ENCODE results near the gene TMEM25.
"Not testable (repeated sequence)": the region's sequence is repeated elsewhere in the genome, so short reads cannot be mapped to it uniquely, and the experiment has no call there.

The TMEM25 gene

DNA sequence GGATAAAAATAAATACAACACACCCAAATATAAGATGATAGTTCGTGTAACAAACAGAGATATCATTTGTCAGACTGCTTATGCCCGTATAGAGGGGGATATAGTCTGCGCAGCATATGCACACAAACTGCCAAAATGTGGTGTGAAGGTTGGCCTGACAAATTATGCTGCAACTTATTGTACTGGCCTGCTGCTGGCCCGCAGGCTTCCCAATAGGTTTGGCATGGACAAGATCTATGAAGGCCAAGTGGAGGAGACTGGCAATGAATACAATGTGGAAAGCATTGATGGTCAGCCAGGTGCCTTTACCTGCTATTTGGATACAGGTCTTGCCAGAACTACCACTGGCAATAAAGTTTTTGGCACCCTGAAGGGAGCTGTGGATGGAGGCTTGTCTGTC lies 29.8 kb downstream of the TMEM25 start:
- peaks cover 8% of the 10 kb centered on the region for H3K36me3 ChIP-seq
- no peaks in the 10 kb centered on the region for H3K9me3 ChIP-seq
- no peak overlapping the region for H3K4me3 ChIP-seq (ENCODE audit: low read depth in 1 of 2, low read length in 1 of 2)
- no peaks in the 10 kb centered on the region for H3K27me3 ChIP-seq
- H3K4me1 ChIP-seq (ENCODE audit: control insufficient read depth in 1 of 2, insufficient read depth in 1 of 2, low read depth in 1 of 2, low read length in 1 of 2) = peaks cover 4 to 7% of the 10 kb centered on the region in 2 experiments
- no peak overlapping the region for H3K27ac ChIP-seq
- TF ChIP-seq, protein P1, sequence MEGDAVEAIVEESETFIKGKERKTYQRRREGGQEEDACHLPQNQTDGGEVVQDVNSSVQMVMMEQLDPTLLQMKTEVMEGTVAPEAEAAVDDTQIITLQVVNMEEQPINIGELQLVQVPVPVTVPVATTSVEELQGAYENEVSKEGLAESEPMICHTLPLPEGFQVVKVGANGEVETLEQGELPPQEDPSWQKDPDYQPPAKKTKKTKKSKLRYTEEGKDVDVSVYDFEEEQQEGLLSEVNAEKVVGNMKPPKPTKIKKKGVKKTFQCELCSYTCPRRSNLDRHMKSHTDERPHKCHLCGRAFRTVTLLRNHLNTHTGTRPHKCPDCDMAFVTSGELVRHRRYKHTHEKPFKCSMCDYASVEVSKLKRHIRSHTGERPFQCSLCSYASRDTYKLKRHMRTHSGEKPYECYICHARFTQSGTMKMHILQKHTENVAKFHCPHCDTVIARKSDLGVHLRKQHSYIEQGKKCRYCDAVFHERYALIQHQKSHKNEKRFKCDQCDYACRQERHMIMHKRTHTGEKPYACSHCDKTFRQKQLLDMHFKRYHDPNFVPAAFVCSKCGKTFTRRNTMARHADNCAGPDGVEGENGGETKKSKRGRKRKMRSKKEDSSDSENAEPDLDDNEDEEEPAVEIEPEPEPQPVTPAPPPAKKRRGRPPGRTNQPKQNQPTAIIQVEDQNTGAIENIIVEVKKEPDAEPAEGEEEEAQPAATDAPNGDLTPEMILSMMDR (IDR thresholded peaks at IDR 0.05) = no peak

GRCh38 chr11:118565051-118565450 lies 34.1 kb downstream of the TMEM25 start:
- Histone ChIP-seq H3K4me1 (ENCODE audit: control insufficient read depth in 1 of 2, insufficient read depth in 1 of 2, low read depth in 1 of 2, low read length in 1 of 2) (peaks cover 4 to 7% of the 10 kb centered on the region in 2 experiments), H3K27me3 (no peaks in the 10 kb centered on the region), H3K4me3 (ENCODE audit: low read depth in 1 of 2, low read length in 1 of 2) (no peak overlapping the region), H3K36me3 (peaks cover 3% of the 10 kb centered on the region), H3K9me3 (no peaks in the 10 kb centered on the region), H3K27ac (no peak overlapping the region)
- TF ChIP-seq, protein P1 (IDR thresholded peaks at IDR 0.05) = no peak

- H3K27me3 ChIP-seq = no peaks in the 10 kb centered on the region
- H3K4me1 ChIP-seq (ENCODE audit: control insufficient read depth in 1 of 2, insufficient read depth in 1 of 2, low read depth in 1 of 2, low read length in 1 of 2) = peaks cover 28 to 29% of the 10 kb centered on the region in 2 experiments
- TF ChIP-seq, protein P1 (IDR thresholded peaks at IDR 0.05) = no peak
- no peak overlapping the region for H3K4me3 ChIP-seq (ENCODE audit: low read depth in 1 of 2, low read length in 1 of 2)
- no peaks in the 10 kb centered on the region for H3K9me3 ChIP-seq
- H3K36me3 ChIP-seq = no peaks in the 10 kb centered on the region
- H3K27ac ChIP-seq = no peak overlapping the region
Observed at GRCh38 chr11:118569670-118570069, 38.7 kb downstream of the TMEM25 start.

DNA sequence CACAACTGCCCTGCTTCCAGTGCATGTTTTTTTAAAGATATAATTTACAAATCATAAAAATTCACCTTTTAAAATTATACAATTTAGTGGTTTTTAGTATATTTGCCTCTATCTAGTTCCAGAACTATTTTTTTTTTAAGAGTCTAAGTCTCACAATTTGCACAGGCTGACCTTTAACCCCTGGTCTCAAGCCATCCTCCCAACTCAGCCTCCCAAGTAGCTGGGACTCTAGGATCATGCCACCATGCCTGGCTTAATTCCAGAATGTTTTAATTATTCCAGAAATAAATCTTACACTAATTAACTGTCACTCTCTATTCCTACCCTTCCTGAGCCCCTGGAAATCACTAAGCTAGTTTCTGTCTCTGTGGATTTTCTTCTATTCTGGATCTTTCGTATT lies 39.8 kb downstream of the TMEM25 start:
- TF ChIP-seq, protein P1 (IDR thresholded peaks at IDR 0.05) = no peak
- Histone ChIP-seq H3K27me3 (no peaks in the 10 kb centered on the region), H3K36me3 (no peaks in the 10 kb centered on the region), H3K4me3 (ENCODE audit: low read depth in 1 of 2, low read length in 1 of 2) (no peak overlapping the region), H3K4me1 (ENCODE audit: control insufficient read depth in 1 of 2, insufficient read depth in 1 of 2, low read depth in 1 of 2, low read length in 1 of 2) (peaks cover 21 to 25% of the 10 kb centered on the region in 2 experiments), H3K9me3 (no peaks in the 10 kb centered on the region), H3K27ac (no peak overlapping the region)

DNA sequence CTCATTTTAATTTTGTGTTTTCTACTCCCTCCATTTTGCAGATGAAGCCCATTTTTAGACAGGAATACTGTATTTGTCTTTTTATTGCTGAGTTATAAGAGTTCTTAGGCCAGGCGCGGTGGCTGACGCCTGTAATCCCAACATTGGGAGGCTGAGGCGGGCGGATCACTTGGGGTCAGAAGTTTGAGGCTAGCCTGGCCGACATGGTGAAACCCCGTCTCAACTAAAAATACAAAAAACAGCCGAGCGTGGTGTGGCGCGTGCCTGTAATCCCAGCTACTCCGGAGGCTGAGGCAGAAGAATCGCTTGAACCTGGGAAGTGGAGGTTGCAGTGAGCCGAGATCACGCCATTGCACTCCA lies 40.7 kb downstream of the TMEM25 start:
- H3K9me3 ChIP-seq, H3K36me3 ChIP-seq, H3K27me3 ChIP-seq: not testable (repeated sequence)
- H3K4me3 ChIP-seq (ENCODE audit: low read depth in 1 of 2, low read length in 1 of 2) = peak overlapping the region; percentile 83 to 94
- H3K4me1 ChIP-seq (ENCODE audit: control insufficient read depth in 1 of 2, insufficient read depth in 1 of 2, low read depth in 1 of 2, low read length in 1 of 2) = peaks cover 21 to 25% of the 10 kb centered on the region in 2 experiments
- peak overlapping the region; percentile 89 for H3K27ac ChIP-seq

DNA sequence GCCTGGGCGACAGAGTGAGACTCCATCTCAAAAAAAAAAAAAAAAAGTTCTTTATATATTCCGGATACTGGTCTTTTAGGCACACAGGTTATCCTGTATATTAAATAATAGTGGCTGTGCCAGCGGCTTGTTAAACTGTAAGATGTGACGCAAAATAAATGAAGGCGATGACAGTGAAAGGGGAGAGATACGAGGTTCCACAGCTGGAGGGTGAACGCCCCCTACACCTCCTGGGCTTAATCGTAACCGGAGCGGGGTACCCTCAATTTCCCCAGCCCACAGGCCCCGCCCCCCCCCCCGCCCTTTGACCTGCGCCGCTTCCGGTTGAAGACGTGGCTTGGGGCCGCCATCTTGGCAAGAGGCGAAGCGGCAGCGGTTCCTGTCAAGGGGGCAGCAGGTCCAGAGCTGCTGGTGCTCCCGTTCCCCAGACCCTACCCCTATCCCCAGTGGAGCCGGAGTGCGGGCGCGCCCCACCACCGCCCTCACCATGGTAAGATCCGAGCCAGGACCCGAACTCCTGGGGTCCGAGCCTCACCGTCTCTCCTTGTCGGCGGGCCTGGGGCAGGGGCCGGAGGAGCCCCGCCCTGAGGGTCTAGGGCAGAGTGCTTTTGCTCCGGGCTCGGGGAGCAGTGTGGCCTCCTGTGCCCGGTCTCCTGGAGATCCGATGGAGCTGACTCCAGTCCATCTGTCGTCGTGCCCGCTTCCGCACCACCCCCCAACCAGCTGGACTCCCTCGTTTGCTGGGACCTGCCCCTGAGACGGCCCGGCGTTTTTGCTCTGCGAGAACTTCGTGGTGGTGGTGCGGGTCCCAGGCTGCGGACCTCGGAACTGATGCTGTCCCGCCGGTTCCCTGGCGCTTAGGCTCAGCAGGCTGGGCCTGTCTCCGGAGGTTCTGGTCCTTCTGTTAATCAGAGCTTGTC lies 41.3 kb downstream of the TMEM25 start, which contains the start of gene ARCN1:
ARCN1 (plus strand) TSS at position 349 of the 920 bp plus-strand sequence; CDS start at position 488, 139 bp downstream.
- peaks cover 2% of the 10 kb centered on the region for H3K36me3 ChIP-seq
- H3K27ac ChIP-seq = peak within 1 kb of the TSS; percentile 89
- H3K27me3 ChIP-seq = no peaks in the 10 kb centered on the region
- no peaks in the 10 kb centered on the region for H3K9me3 ChIP-seq
- H3K4me1 ChIP-seq (ENCODE audit: control insufficient read depth in 1 of 2, insufficient read depth in 1 of 2, low read depth in 1 of 2, low read length in 1 of 2) = peaks cover 21 to 25% of the 10 kb centered on the region in 2 experiments
- TF ChIP-seq, protein P1 (IDR thresholded peaks at IDR 0.05) = no peak
- peak within 1 kb of the TSS; percentile 83 to 94 for H3K4me3 ChIP-seq (ENCODE audit: low read depth in 1 of 2, low read length in 1 of 2)
